Skeletal muscle satellite cell (primary cell): Measurements from ENCODE around the gene MYOG. TPM values are rescaled to one million over a fixed set of nuclear protein-coding genes. Genes with fewer than 3 reads are reported as not detected.
A peak's percentile ranks its signal among the peaks of the same experiment; 100 is the strongest.

ENCODE experiments used
- H3K27me3 ChIP-seq: 2 replicates; pipeline ENCODE4 v1.7.0; 2013; ENCODE audit warnings: low read length; ENCODE audit not compliant: control insufficient read depth, insufficient read depth
- H3K36me3 ChIP-seq: 2 replicates; pipeline ENCODE4 v1.7.0; 2013; ENCODE audit warnings: mild to moderate bottlenecking, control low read depth, low read length; ENCODE audit not compliant: insufficient read depth
- H3K4me1 ChIP-seq: 2 replicates; pipeline ENCODE4 v1.7.0; 2013; ENCODE audit warnings: low read length; ENCODE audit not compliant: control insufficient read depth, insufficient read depth
- H3K4me2 ChIP-seq: 2 replicates; pipeline ENCODE4 v1.7.0; 2013; ENCODE audit warnings: mild to moderate bottlenecking, low read length
- H3K4me3 ChIP-seq: 2 replicates; pipeline ENCODE4 v1.7.0; 2013; ENCODE audit warnings: low read length
- H3K9ac ChIP-seq: 2 replicates; pipeline ENCODE4 v1.7.0; 2013; ENCODE audit warnings: mild to moderate bottlenecking, low read depth, low read length, moderate library complexity
- H3K9me3 ChIP-seq: replicated peaks from 2 replicates; pipeline ENCODE4 v1.7.0; 2013; ENCODE audit warnings: mild to moderate bottlenecking, control low read depth, low read length
- total RNA-seq: library from RNA; depleted of rRNA; stranded (reverse); fragments of >200 nt; gene quantifications from 2 replicates; pipeline ENCODE4 v1.2.3, GENCODE V29; 2012; rRNA removed

Gene MYOG
- total RNA-seq = 0.76 and 31.2 TPM in 2 replicates

GRCh38 chr1:203085528-203086406 lies at the start of gene MYOG:
TSS of gene MYOG (minus strand) at chr1:203086012. CDS start at chr1:203085961, 51 bp downstream.
- no peak within 1 kb of the TSS for H3K4me2 ChIP-seq
- H3K36me3 ChIP-seq = no peaks in the 10 kb centered on the region
- H3K4me3 ChIP-seq = no peak within 1 kb of the TSS
- H3K9ac ChIP-seq = no peak within 1 kb of the TSS
- H3K4me1 ChIP-seq = peaks cover 4% of the 10 kb centered on the region
- H3K9me3 ChIP-seq = no peaks in the 10 kb centered on the region
- peaks cover 40% of the 10 kb centered on the region for H3K27me3 ChIP-seq

- H3K4me3 ChIP-seq = no peak overlapping the region
- H3K9ac ChIP-seq = no peak overlapping the region
- peaks cover 11% of the 10 kb centered on the region for H3K27me3 ChIP-seq
- H3K9me3 ChIP-seq = no peaks in the 10 kb centered on the region
- H3K36me3 ChIP-seq = no peaks in the 10 kb centered on the region
- H3K4me1 ChIP-seq = peaks cover 7% of the 10 kb centered on the region
- no peak overlapping the region for H3K4me2 ChIP-seq
Measured at GRCh38 chr1:203133970-203134725, 48.3 kb upstream of the MYOG start.

GRCh38 chr1:203131548-203132200 lies 45.9 kb upstream of the MYOG start:
- Histone ChIP-seq H3K9me3 (no peaks in the 10 kb centered on the region), H3K9ac (no peak overlapping the region), H3K4me3 (no peak overlapping the region), H3K27me3 (peaks cover 11% of the 10 kb centered on the region), H3K4me1 (peaks cover 22% of the 10 kb centered on the region), H3K4me2 (no peak overlapping the region), H3K36me3 (no peaks in the 10 kb centered on the region)

- H3K9me3 ChIP-seq = no peaks in the 10 kb centered on the region
- peaks cover 30% of the 10 kb centered on the region for H3K4me1 ChIP-seq
- H3K27me3 ChIP-seq = peaks cover 11% of the 10 kb centered on the region
- no peaks in the 10 kb centered on the region for H3K36me3 ChIP-seq
- H3K9ac ChIP-seq = no peak overlapping the region
- peak overlapping the region; percentile 81 for H3K4me2 ChIP-seq
- no peak overlapping the region for H3K4me3 ChIP-seq
Measured at GRCh38 chr1:203130358-203130985, 44.7 kb upstream of the MYOG start.

GRCh38 chr1:203129501-203130231 lies 43.9 kb upstream of the MYOG start:
- peaks cover 13% of the 10 kb centered on the region for H3K27me3 ChIP-seq
- H3K4me2 ChIP-seq = peak overlapping the region; percentile 81
- peak overlapping the region; percentile 75 for H3K4me3 ChIP-seq
- no peaks in the 10 kb centered on the region for H3K36me3 ChIP-seq
- peak overlapping the region; percentile 12 for H3K9ac ChIP-seq
- H3K4me1 ChIP-seq = peaks cover 34% of the 10 kb centered on the region
- no peaks in the 10 kb centered on the region for H3K9me3 ChIP-seq

- peaks cover 34% of the 10 kb centered on the region for H3K4me1 ChIP-seq
- peak overlapping the region; percentile 75 for H3K4me3 ChIP-seq
- no peaks in the 10 kb centered on the region for H3K9me3 ChIP-seq
- H3K9ac ChIP-seq = peak overlapping the region; percentile 57
- H3K36me3 ChIP-seq = no peaks in the 10 kb centered on the region
- H3K27me3 ChIP-seq = peaks cover 16% of the 10 kb centered on the region
- H3K4me2 ChIP-seq = peak overlapping the region; percentile 81
Measured at GRCh38 chr1:203128716-203129500, 43.1 kb upstream of the MYOG start.

GRCh38 chr1:203128431-203128715 lies 42.6 kb upstream of the MYOG start:
- Histone ChIP-seq H3K4me3 (peak overlapping the region; percentile 75), H3K27me3 (peaks cover 19% of the 10 kb centered on the region), H3K9ac (peak overlapping the region; percentile 57), H3K4me1 (peaks cover 34% of the 10 kb centered on the region), H3K36me3 (no peaks in the 10 kb centered on the region), H3K4me2 (peak overlapping the region; percentile 81), H3K9me3 (no peaks in the 10 kb centered on the region)

- Histone ChIP-seq H3K9ac (peak within 1 kb of the TSS; percentile 57), H3K4me2 (peak within 1 kb of the TSS; percentile 81), H3K36me3 (no peaks in the 10 kb centered on the region), H3K27me3 (peaks cover 22% of the 10 kb centered on the region), H3K9me3 (no peaks in the 10 kb centered on the region), H3K4me1 (peaks cover 34% of the 10 kb centered on the region), H3K4me3 (peak within 1 kb of the TSS; percentile 75)
Measured at GRCh38 chr1:203127666-203128430, 42.0 kb upstream of the MYOG start, which contains the start of gene ADORA1. TSS of gene ADORA1 (plus strand) at chr1:203127726. CDS start at chr1:203128842, 1,116 bp downstream.

GRCh38 chr1:203126866-203127665 lies 41.3 kb upstream of the MYOG start:
- peak overlapping the region; percentile 57 for H3K9ac ChIP-seq
- peaks cover 22% of the 10 kb centered on the region for H3K27me3 ChIP-seq
- H3K4me2 ChIP-seq = peak overlapping the region; percentile 81
- no peaks in the 10 kb centered on the region for H3K36me3 ChIP-seq
- H3K9me3 ChIP-seq = no peaks in the 10 kb centered on the region
- peaks cover 34% of the 10 kb centered on the region for H3K4me1 ChIP-seq
- peak overlapping the region; percentile 75 for H3K4me3 ChIP-seq
